Measurements from ENCODE around the gene FAM47E.
"Not testable (repeated sequence)": the region's sequence is repeated elsewhere in the genome, so short reads cannot be mapped to it uniquely, and the experiment has no call there.

DNA sequence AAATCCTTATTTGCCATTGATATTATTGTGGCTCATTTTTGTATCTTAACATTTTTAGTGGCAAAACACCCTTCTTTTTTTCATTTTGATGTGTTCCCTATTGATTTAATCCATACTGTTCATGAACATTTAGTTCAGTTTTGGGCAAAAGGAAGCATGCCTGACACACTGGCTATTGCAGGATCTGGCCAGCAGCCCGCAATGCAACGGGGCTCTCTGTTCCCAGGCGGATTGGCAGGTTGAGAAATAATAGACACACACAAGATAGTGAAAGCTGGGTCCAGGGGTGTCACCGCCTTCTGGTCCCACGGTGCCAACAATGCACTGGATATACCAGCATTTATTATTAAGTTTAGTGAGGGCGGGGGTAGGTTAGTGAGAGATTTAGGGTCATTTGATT is 30.1 kb downstream of the FAM47E start:
- TF ChIP-seq, protein P1, sequence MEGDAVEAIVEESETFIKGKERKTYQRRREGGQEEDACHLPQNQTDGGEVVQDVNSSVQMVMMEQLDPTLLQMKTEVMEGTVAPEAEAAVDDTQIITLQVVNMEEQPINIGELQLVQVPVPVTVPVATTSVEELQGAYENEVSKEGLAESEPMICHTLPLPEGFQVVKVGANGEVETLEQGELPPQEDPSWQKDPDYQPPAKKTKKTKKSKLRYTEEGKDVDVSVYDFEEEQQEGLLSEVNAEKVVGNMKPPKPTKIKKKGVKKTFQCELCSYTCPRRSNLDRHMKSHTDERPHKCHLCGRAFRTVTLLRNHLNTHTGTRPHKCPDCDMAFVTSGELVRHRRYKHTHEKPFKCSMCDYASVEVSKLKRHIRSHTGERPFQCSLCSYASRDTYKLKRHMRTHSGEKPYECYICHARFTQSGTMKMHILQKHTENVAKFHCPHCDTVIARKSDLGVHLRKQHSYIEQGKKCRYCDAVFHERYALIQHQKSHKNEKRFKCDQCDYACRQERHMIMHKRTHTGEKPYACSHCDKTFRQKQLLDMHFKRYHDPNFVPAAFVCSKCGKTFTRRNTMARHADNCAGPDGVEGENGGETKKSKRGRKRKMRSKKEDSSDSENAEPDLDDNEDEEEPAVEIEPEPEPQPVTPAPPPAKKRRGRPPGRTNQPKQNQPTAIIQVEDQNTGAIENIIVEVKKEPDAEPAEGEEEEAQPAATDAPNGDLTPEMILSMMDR (IDR thresholded peaks at IDR 0.05), result not testable (repeated sequence)
- TF ChIP-seq POLR2A (IDR thresholded peaks at IDR 0.05), result not testable (repeated sequence)

Data from heart left ventricle (tissue), 13 donors.